Stomach (tissue), 9 donors: ENCODE results near the gene TOR1A. TPM values are rescaled to one million over a fixed set of nuclear protein-coding genes. Genes with fewer than 3 reads are reported as not detected.
A peak's percentile ranks its signal among the peaks of the same experiment; 100 is the strongest.

Experiments used
- DNase-seq, 2 donors: peaks; one replicate each; pipeline versions ENCODE4 v3.0.0 to v3.0.0-alpha.2; 2013 to 2019
- H3K27ac ChIP-seq, 5 donors: fragments of 200-600 bp in 4 of 5; sonication (generic) in 4 of 5; one replicate each; pipeline ENCODE4 v1.5.1; 2013 to 2019; ENCODE audit warnings: mild to moderate bottlenecking in 1 of 5, moderate library complexity in 1 of 5
- H3K27me3 ChIP-seq, 3 donors: fragments of 200-600 bp; sonication (generic); one replicate each; pipeline ENCODE4 v1.5.1; 2017 to 2019; ENCODE audit warnings: mixed run types in 1 of 3
- H3K36me3 ChIP-seq, 4 donors: fragments of 200-600 bp; sonication (generic); 1 replicate in 3 of 4; 2 replicates in 1 of 4; pipeline ENCODE4 v1.5.1; 2016 to 2019
- H3K4me1 ChIP-seq, 4 donors: fragments of 200-600 bp; sonication (generic); one replicate each; pipeline ENCODE4 v1.5.1; 2016 to 2019
- H3K4me3 ChIP-seq, 4 donors: fragments of 200-600 bp; sonication (generic) in 3 of 4; one replicate each; pipeline ENCODE4 v1.5.1; 2016 to 2019; ENCODE audit warnings: mild to moderate bottlenecking in 1 of 4
- H3K9me3 ChIP-seq, 4 donors: fragments of 200-600 bp; sonication (generic); one replicate each; pipeline ENCODE4 v1.5.1; 2016 to 2019
- EP300 ChIP-seq: sonication (generic); formaldehyde crosslinking; IDR thresholded peaks from one replicate; pipeline ENCODE4 v1.6.1; 2017; ENCODE audit warnings: antibody characterized with exemption
- POLR2A ChIP-seq, 4 donors: fragments of 450-650 bp; IDR thresholded peaks; one replicate each; pipeline ENCODE4 v1.6.1; 2016; ENCODE audit warnings: antibody characterized with exemption in 4 of 4, control low read depth in 2 of 4, mild to moderate bottlenecking in 1 of 4, moderate library complexity in 1 of 4
- POLR2AphosphoS5 ChIP-seq, 3 donors: sonication (generic); formaldehyde crosslinking; IDR thresholded peaks; one replicate each; pipeline ENCODE4 v1.6.1; 2016; ENCODE audit warnings: antibody characterized with exemption in 3 of 3
- WGBS, 5 donors: extraction: QIAGEN DNeasy Blood & Tissue Kit in 3 of 5; methylation state at CpG; one replicate each; pipeline versions ENCODE4 v1.1.5 to v1.1.7; 2013 to 2018; 5-methylcytosine and 5-hydroxymethylcytosine counted together
- intact Hi-C: fragments of 100-400 bp; cut with DNase I; formaldehyde crosslinking; loops from one replicate; pipeline ENCODE4 v1.15.1; 2023; ENCODE audit warnings: low total_unique reads
- polyA plus RNA-seq, 3 donors: library from polyadenylated mRNA; stranded (reverse); fragments of 200-250 nt; gene quantifications; one replicate each; pipeline ENCODE4 v1.2.3, GENCODE V29; 2013
- total RNA-seq, 5 donors: library from RNA; depleted of rRNA; stranded (reverse); fragments of >200 nt; gene quantifications; one replicate each; pipeline versions ENCODE4 v1.1.0 to v1.2.3, GENCODE V29; 2014 to 2016
- TF ChIP-seq, protein P1 (sequence below), 7 experiments: fragments of 450-650 bp in 4 of 7; fragments of 200-600 bp in 3 of 7; sonication (generic) in 3 of 7; IDR thresholded peaks; one replicate each; pipeline ENCODE4 v1.5.1; 2016 to 2019; ENCODE audit warnings: antibody characterized with exemption in 7 of 7, control low read depth in 2 of 7, mild to moderate bottlenecking in 1 of 7
- donor health status: healthy with polysubstance abuse.
- donor health status: Bipolar disorder and iron deficiency.
- donor health status: healthy.

Gene TOR1A
- total and polyA plus RNA-seq, 8 donors = 6.4 to 77.6 (median 22.4) TPM

GRCh38 chr9:129783516-129784361, 40.2 kb downstream of the TOR1A start:
- intact Hi-C loops = loop anchor here (5.0 to 10.0 kb wide), 2 partner anchors 136 to 649 kb away; no protein-coding TSS in a partner anchor
- Histone ChIP-seq H3K9me3 (no peaks in the 10 kb centered on the region), H3K4me1 (peaks cover 0 to 7% (median 2%) of the 10 kb centered on the region in 4 donors), H3K27ac (no peak overlapping the region), H3K4me3 (no peak overlapping the region), H3K36me3 (no peaks in the 10 kb centered on the region), H3K27me3 (peaks cover 0 to 19% (median 11%) of the 10 kb centered on the region in 3 donors)
- DNase-seq = peak; percentile 73 to 87
- 30 to 36% (median 34%) methylated on average over 14 of the region's 14 CpGs for WGBS, 5 donors
- TF ChIP-seq EP300 = no peak
- TF ChIP-seq, protein P1, sequence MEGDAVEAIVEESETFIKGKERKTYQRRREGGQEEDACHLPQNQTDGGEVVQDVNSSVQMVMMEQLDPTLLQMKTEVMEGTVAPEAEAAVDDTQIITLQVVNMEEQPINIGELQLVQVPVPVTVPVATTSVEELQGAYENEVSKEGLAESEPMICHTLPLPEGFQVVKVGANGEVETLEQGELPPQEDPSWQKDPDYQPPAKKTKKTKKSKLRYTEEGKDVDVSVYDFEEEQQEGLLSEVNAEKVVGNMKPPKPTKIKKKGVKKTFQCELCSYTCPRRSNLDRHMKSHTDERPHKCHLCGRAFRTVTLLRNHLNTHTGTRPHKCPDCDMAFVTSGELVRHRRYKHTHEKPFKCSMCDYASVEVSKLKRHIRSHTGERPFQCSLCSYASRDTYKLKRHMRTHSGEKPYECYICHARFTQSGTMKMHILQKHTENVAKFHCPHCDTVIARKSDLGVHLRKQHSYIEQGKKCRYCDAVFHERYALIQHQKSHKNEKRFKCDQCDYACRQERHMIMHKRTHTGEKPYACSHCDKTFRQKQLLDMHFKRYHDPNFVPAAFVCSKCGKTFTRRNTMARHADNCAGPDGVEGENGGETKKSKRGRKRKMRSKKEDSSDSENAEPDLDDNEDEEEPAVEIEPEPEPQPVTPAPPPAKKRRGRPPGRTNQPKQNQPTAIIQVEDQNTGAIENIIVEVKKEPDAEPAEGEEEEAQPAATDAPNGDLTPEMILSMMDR (IDR thresholded peaks at IDR 0.05) = peak in 5 of 7 experiments; percentile 85 to 95 (median 90)
- peak in 1 of 3 donors; percentile 48 for TF ChIP-seq POLR2AphosphoS5 (IDR thresholded peaks at IDR 0.05)

- 56 to 71% (median 61%) methylated on average over 5 of the region's 5 CpGs for WGBS, 5 donors
- Histone ChIP-seq H3K27ac (no peak overlapping the region), H3K9me3 (no peaks in the 10 kb centered on the region), H3K4me3 (no peak overlapping the region), H3K36me3 (no peaks in the 10 kb centered on the region), H3K4me1 (peaks cover 6 to 20% (median 11%) of the 10 kb centered on the region in 4 donors), H3K27me3 (peaks cover 0 to 9% (median 5%) of the 10 kb centered on the region in 3 donors)
- intact Hi-C loops = loop anchor here (5.0 to 10.0 kb wide), 2 partner anchors 135 to 647 kb away; no protein-coding TSS in a partner anchor
- no peak for DNase-seq
- TF ChIP-seq, protein P1 (IDR thresholded peaks at IDR 0.05) = no peak
- TF ChIP-seq EP300 = no peak
- TF ChIP-seq POLR2A (IDR thresholded peaks at IDR 0.05) = no peak
- no peak for TF ChIP-seq POLR2AphosphoS5 (IDR thresholded peaks at IDR 0.05)
Observed at GRCh38 chr9:129781981-129782380, 42.0 kb downstream of the TOR1A start.

DNA sequence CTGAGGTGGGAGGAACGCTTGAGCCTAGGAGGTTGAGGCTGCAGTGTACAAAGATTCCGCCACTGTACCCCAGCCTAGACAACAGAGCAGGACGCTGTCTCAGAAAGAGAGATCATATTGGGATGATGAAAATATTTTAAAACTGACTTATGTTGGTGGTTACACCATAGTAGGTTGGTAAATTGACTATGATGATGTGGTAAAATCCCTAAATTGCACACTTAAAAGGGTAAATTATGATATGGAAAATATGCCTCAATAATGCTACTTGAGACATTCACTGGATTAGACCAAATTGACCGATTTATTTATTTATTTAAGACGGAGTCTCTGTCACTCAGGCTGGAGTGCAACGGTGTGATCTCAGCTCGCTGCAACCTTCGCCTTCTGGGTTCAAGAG, 42.8 kb downstream of the TOR1A start:
- no peak for DNase-seq
- Histone ChIP-seq H3K4me3 (no peak overlapping the region), H3K9me3 (no peaks in the 10 kb centered on the region), H3K27me3 (peaks cover 0 to 3% (median 0%) of the 10 kb centered on the region in 3 donors), H3K36me3 (no peaks in the 10 kb centered on the region), H3K27ac (no peak overlapping the region), H3K4me1 (peaks cover 11 to 27% (median 15%) of the 10 kb centered on the region in 4 donors)
- intact Hi-C loops = loop anchor here (5.0 to 10.0 kb wide), 2 partner anchors 134 to 646 kb away; no protein-coding TSS in a partner anchor
- no peak for TF ChIP-seq POLR2AphosphoS5 (IDR thresholded peaks at IDR 0.05)
- TF ChIP-seq EP300 = no peak
- no peak for TF ChIP-seq POLR2A (IDR thresholded peaks at IDR 0.05)
- TF ChIP-seq, protein P1 (IDR thresholded peaks at IDR 0.05) = no peak
- WGBS, 5 donors = 76 to 84% (median 81%) methylated on average over 8 of the region's 8 CpGs

DNA sequence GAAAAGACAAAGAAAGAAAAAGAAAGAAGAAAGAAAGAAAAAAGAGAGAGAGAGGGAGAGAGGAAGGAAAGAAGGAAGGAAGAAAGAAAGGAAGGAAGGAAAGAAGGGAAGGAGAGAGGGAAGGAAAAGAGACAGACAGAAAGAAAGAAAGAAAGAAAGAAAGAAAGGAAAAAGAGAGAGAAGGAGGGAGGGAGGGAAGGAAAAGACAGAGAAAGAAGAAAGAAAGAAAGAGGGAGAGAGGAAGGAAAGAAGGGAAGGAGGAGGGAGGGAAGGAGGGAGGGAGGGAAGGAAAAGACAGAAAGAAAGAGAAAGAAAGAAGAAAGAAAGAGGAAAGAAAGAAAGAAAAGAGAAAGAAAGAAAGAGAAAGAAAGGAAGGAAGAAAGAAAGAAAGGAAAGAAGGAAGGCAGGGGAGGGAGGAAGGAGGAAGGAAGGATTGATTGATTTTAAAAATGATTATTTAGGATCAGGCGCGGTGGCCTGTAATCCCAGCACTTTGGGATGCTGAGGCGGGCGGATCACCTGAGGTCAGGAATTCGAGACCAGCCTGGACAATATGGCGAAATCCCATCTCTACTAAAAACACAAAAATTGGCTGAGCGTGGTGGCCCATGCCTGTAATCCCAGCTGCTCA, 44.3 kb downstream of the TOR1A start:
- Histone ChIP-seq H3K27me3 (peaks cover 0 to 3% (median 0%) of the 10 kb centered on the region in 3 donors), H3K4me3 (no peak overlapping the region), H3K27ac (no peak overlapping the region), H3K36me3 (no peaks in the 10 kb centered on the region), H3K9me3 (no peaks in the 10 kb centered on the region), H3K4me1 (peaks cover 11 to 39% (median 15%) of the 10 kb centered on the region in 4 donors)
- 91 to 97% (median 97%) methylated on average over 5 to 7 of the region's 7 CpGs for WGBS, 5 donors
- no peak for TF ChIP-seq POLR2AphosphoS5 (IDR thresholded peaks at IDR 0.05)
- TF ChIP-seq EP300 = no peak
- TF ChIP-seq POLR2A (IDR thresholded peaks at IDR 0.05) = no peak
- TF ChIP-seq, protein P1 (IDR thresholded peaks at IDR 0.05) = no peak
- intact Hi-C loops = loop anchor here (5.0 to 10.0 kb wide), 2 partner anchors 132 to 645 kb away; no protein-coding TSS in a partner anchor
- no peak for DNase-seq
